HepG2 (cell line): Measurements from ENCODE around the gene PRR35. TPM values are rescaled to one million over a fixed set of nuclear protein-coding genes. Genes with fewer than 3 reads are reported as not detected.

Source experiments
- ATAC-seq: fragments of 200-7000 bp; cut with Tn5 transposase; 3 replicates; pipeline ENCODE4 v1.9.1; 2020; ENCODE audit warnings: mild to moderate bottlenecking, moderate library complexity
- BruUV-seq: library from RNA; stranded (reverse); fragments of 400-500 nt; replicated peaks from 2 replicates; lab custom pipeline; 2021; lab: Mats Ljungman, UMichigan
- CTCF ChIA-PET: fragments of 300-600 bp; formaldehyde crosslinking; extraction: SDS; loops from one replicate; lab custom pipeline; 2021; ENCODE audit warnings: low total read pairs, inconsistent platforms, low intra/inter-chr PET ratio; lab: Yijun Ruan, JAX
- POLR2A ChIA-PET: fragments of 350-600 bp; sonication (Branson Sonifier 250); formaldehyde crosslinking; loops from one replicate; lab custom pipeline; 2020; ENCODE audit warnings: antibody characterized with exemption, inconsistent platforms; lab: Yijun Ruan, JAX
- DNase-seq: peaks from one replicate; pipeline ENCODE4 v3.0.0-alpha.2; 2015; ENCODE audit warnings: low spot score
- FAIRE-seq: peaks from 3 replicates; lab custom pipeline; 2011; peaks lifted over from hg19 to GRCh38; lab: Jason Lieb, UNC
- H2AFZ ChIP-seq: one replicate; pipeline ENCODE4 v1.6.1; 2011; ENCODE audit warnings: low read length, inconsistent platforms
- H3K27ac ChIP-seq: fragments of 300-600 bp; 3 replicates; pipeline ENCODE4 v1.8.0; 2011; ENCODE audit warnings: mixed run types, mild to moderate bottlenecking, mixed read lengths, low read length, inconsistent platforms; ENCODE audit not compliant: insufficient read depth; ENCODE audit errors: extremely low read length
- H3K27me3 ChIP-seq, 2 experiments: fragments of 200-600 bp in 1 of 2; 2 replicates in 1 of 2; 3 replicates in 1 of 2; pipeline versions ENCODE4 v1.6.0 to v1.8.0; 2011; ENCODE audit warnings: low read length in 2 of 2, mild to moderate bottlenecking in 2 of 2, moderate library complexity in 2 of 2, inconsistent platforms in 1 of 2; ENCODE audit not compliant: insufficient read depth in 2 of 2, control insufficient read depth in 1 of 2
- H3K36me3 ChIP-seq, 2 experiments: fragments of 200-600 bp in 1 of 2; replicated peaks in 1 of 2; 2 replicates in 1 of 2; 3 replicates in 1 of 2; pipeline versions ENCODE4 v1.5.1 to v1.8.0; 2011; ENCODE audit warnings: low read length in 2 of 2, inconsistent platforms in 1 of 2; ENCODE audit not compliant: insufficient read depth in 2 of 2, control insufficient read depth in 1 of 2
- H3K4me1 ChIP-seq: 2 replicates; pipeline ENCODE4 v1.5.1; 2012; ENCODE audit warnings: low read length, inconsistent platforms; ENCODE audit not compliant: insufficient read depth
- H3K4me2 ChIP-seq: 2 replicates; pipeline ENCODE4 v1.6.0; 2011; ENCODE audit warnings: low read depth, low read length, inconsistent platforms
- H3K4me3 ChIP-seq, 3 experiments: fragments of 200-600 bp in 1 of 3; sonication (generic), shearing (Covaris generic) in 1 of 3; replicated peaks in 1 of 3; 2 replicates each; pipeline ENCODE4 v1.5.1; 2011 to 2016; ENCODE audit warnings: low read length in 3 of 3, inconsistent platforms in 2 of 3, low read depth in 2 of 3, mild to moderate bottlenecking in 2 of 3, control low read depth in 1 of 3, mixed read lengths in 1 of 3; ENCODE audit not compliant: insufficient read depth in 1 of 3
- H3K79me2 ChIP-seq: one replicate; pipeline ENCODE4 v1.6.1; 2011; ENCODE audit warnings: low read length, inconsistent platforms; ENCODE audit not compliant: insufficient read depth
- H3K9ac ChIP-seq: 2 replicates; pipeline ENCODE4 v1.6.0; 2011; ENCODE audit warnings: mild to moderate bottlenecking, low read depth, low read length, inconsistent platforms; ENCODE audit not compliant: insufficient read depth
- H3K9me3 ChIP-seq: 2 replicates; pipeline ENCODE4 v1.5.1; 2012; ENCODE audit warnings: mild to moderate bottlenecking, low read length
- H4K20me1 ChIP-seq: 2 replicates; pipeline ENCODE4 v1.6.0; 2011; ENCODE audit warnings: inconsistent platforms, mild to moderate bottlenecking, low read length, moderate library complexity; ENCODE audit not compliant: insufficient read depth
- ELF4 ChIP-seq: sonication (generic); formaldehyde crosslinking; IDR thresholded peaks from 2 replicates; pipeline ENCODE4 v1.5.0; 2020; ENCODE audit warnings: missing genetic modification reagents, mild to moderate bottlenecking, moderate library complexity, borderline replicate concordance
- HMG20A ChIP-seq: IDR thresholded peaks from 2 replicates; pipeline ENCODE4 v1.6.1; 2016; ENCODE audit warnings: borderline replicate concordance
- ZFY ChIP-seq: sonication (generic); formaldehyde crosslinking; IDR thresholded peaks from 2 replicates; pipeline ENCODE4 v1.4.0; 2020; ENCODE audit warnings: missing genetic modification reagents
- ZNF563 ChIP-seq: sonication (generic); formaldehyde crosslinking; IDR thresholded peaks from 2 replicates; pipeline ENCODE4 v1.8.0; 2022; ENCODE audit warnings: mild to moderate bottlenecking, moderate library complexity, missing genetic modification reagents
- ZNF703 ChIP-seq: sonication (generic); formaldehyde crosslinking; IDR thresholded peaks from 2 replicates; pipeline ENCODE4 v1.5.1; 2020; ENCODE audit warnings: missing genetic modification reagents, mild to moderate bottlenecking, moderate library complexity, borderline replicate concordance
- WGBS: methylation state at CpG from one replicate; pipeline ENCODE4 v1.1.6; 2017; ENCODE audit warnings: low lambda C conversion rate; 5-methylcytosine and 5-hydroxymethylcytosine counted together
- in situ Hi-C: cut with HindIII; loops from 2 replicates; pipeline ENCODE4 v1.10.0; 2017; ENCODE audit warnings: low pct_unique_long_range_greater_than_20kb; ENCODE audit not compliant: extremely low pct_ligation_motif_present
- intact Hi-C: fragments of 100-400 bp; cut with micrococcal nuclease; formaldehyde crosslinking; loops from one replicate; pipeline ENCODE4 v1.10.0; 2022; ENCODE audit not compliant: unreplicated experiment
- polyA plus RNA-seq, 8 experiments: library from polyadenylated mRNA; depleted of rRNA in 3 of 8; stranded (reverse) in 7 of 8; unstranded in 1 of 8; fragments of >200 nt; fragmentation: Illumina TruSeq in 4 of 8; extraction: Trizol in 4 of 8; gene quantifications; 2 replicates each; pipeline versions ENCODE4 v1.2.1 to v1.2.3, GENCODE V29; 2011 to 2016; ENCODE audit warnings: low read depth in 4 of 8, missing spikeins in 1 of 8, mixed read lengths in 1 of 8; ENCODE audit not compliant: insufficient read depth in 1 of 8
- total RNA-seq, 5 experiments: library from RNA; depleted of rRNA; stranded (reverse); fragments of >200 nt; fragmentation: Illumina TruSeq; extraction: Trizol; gene quantifications; 2 replicates each; pipeline ENCODE4 v1.2.3, GENCODE V29; 2016; ENCODE audit warnings: low read depth in 1 of 5
- TF ChIP-seq, protein P1 (sequence below): sonication (generic); formaldehyde crosslinking; IDR thresholded peaks from 2 replicates; pipeline ENCODE4 v1.4.0; 2020; ENCODE audit warnings: missing genetic modification reagents, borderline replicate concordance
- TF ChIP-seq, protein P2 (sequence below): sonication (generic); formaldehyde crosslinking; IDR thresholded peaks from 2 replicates; pipeline ENCODE4 v1.5.0; 2020; ENCODE audit warnings: mild to moderate bottlenecking, missing genetic modification reagents, borderline replicate concordance
- TF ChIP-seq, protein P3 (sequence below): sonication (generic); formaldehyde crosslinking; IDR thresholded peaks from 2 replicates; pipeline ENCODE4 v1.4.0; 2020; ENCODE audit warnings: missing genetic modification reagents, borderline replicate concordance

Gene PRR35
- total and polyA plus RNA-seq, 2 of the 13 experiments (the other 11 are each of a cell fraction or from before 2014, with no cell fraction given), result 0.07 to 0.16 TPM

DNA sequence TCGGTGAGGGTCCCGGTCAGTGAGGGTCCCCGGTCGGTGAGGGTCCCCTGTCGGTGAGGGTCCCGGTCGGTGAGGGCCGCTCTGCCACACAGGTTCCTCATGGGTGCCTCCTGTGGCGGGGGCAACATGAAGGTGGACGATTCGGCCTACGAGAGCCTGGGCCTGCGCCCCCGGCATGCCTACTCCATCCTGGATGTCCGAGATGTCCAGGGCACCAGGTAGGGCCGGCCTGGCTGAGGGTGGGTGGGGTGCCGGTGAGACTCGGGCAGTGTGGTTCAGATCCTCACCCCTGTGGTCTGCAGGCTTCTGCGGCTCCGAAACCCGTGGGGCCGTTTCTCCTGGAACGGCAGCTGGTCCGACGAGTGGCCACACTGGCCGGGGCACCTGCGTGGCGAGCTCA lies 9.0 kb upstream of the PRR35 start:
- in situ Hi-C loops, result no loop called here
- Histone ChIP-seq H2AFZ (no peak overlapping the region), H3K9ac (no peak overlapping the region), H3K36me3 (peaks cover 4 to 8% of the 10 kb centered on the region in 2 experiments; a peak in 2 of 5 replicates), H3K27me3 (no peaks in the 10 kb centered on the region), H3K27ac (no peak overlapping the region), H3K4me2 (no peak overlapping the region), H3K9me3 (no peaks in the 10 kb centered on the region), H4K20me1 (no peaks in the 10 kb centered on the region), H3K4me1 (peaks cover 27% of the 10 kb centered on the region), H3K79me2 (no peaks in the 10 kb centered on the region), H3K4me3 (no peak overlapping the region)
- no peak for FAIRE-seq
- 93% methylated on average over 14 of the region's 28 CpGs for WGBS
- no TSS peak for BruUV-seq
- CTCF ChIA-PET, result no interaction called here
- POLR2A ChIA-PET, result no interaction called here
- DNase-seq, result no peak
- ATAC-seq, result no peak
- intact Hi-C loops, result no loop called here
- TF ChIP-seq, protein P1, sequence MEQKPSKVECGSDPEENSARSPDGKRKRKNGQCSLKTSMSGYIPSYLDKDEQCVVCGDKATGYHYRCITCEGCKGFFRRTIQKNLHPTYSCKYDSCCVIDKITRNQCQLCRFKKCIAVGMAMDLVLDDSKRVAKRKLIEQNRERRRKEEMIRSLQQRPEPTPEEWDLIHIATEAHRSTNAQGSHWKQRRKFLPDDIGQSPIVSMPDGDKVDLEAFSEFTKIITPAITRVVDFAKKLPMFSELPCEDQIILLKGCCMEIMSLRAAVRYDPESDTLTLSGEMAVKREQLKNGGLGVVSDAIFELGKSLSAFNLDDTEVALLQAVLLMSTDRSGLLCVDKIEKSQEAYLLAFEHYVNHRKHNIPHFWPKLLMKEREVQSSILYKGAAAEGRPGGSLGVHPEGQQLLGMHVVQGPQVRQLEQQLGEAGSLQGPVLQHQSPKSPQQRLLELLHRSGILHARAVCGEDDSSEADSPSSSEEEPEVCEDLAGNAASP (CRISPR knock-in tag), result no peak
- TF ChIP-seq ZNF563 (CRISPR knock-in tag), result no peak
- TF ChIP-seq ZNF703 (CRISPR knock-in tag), result no peak
- TF ChIP-seq, protein P2, sequence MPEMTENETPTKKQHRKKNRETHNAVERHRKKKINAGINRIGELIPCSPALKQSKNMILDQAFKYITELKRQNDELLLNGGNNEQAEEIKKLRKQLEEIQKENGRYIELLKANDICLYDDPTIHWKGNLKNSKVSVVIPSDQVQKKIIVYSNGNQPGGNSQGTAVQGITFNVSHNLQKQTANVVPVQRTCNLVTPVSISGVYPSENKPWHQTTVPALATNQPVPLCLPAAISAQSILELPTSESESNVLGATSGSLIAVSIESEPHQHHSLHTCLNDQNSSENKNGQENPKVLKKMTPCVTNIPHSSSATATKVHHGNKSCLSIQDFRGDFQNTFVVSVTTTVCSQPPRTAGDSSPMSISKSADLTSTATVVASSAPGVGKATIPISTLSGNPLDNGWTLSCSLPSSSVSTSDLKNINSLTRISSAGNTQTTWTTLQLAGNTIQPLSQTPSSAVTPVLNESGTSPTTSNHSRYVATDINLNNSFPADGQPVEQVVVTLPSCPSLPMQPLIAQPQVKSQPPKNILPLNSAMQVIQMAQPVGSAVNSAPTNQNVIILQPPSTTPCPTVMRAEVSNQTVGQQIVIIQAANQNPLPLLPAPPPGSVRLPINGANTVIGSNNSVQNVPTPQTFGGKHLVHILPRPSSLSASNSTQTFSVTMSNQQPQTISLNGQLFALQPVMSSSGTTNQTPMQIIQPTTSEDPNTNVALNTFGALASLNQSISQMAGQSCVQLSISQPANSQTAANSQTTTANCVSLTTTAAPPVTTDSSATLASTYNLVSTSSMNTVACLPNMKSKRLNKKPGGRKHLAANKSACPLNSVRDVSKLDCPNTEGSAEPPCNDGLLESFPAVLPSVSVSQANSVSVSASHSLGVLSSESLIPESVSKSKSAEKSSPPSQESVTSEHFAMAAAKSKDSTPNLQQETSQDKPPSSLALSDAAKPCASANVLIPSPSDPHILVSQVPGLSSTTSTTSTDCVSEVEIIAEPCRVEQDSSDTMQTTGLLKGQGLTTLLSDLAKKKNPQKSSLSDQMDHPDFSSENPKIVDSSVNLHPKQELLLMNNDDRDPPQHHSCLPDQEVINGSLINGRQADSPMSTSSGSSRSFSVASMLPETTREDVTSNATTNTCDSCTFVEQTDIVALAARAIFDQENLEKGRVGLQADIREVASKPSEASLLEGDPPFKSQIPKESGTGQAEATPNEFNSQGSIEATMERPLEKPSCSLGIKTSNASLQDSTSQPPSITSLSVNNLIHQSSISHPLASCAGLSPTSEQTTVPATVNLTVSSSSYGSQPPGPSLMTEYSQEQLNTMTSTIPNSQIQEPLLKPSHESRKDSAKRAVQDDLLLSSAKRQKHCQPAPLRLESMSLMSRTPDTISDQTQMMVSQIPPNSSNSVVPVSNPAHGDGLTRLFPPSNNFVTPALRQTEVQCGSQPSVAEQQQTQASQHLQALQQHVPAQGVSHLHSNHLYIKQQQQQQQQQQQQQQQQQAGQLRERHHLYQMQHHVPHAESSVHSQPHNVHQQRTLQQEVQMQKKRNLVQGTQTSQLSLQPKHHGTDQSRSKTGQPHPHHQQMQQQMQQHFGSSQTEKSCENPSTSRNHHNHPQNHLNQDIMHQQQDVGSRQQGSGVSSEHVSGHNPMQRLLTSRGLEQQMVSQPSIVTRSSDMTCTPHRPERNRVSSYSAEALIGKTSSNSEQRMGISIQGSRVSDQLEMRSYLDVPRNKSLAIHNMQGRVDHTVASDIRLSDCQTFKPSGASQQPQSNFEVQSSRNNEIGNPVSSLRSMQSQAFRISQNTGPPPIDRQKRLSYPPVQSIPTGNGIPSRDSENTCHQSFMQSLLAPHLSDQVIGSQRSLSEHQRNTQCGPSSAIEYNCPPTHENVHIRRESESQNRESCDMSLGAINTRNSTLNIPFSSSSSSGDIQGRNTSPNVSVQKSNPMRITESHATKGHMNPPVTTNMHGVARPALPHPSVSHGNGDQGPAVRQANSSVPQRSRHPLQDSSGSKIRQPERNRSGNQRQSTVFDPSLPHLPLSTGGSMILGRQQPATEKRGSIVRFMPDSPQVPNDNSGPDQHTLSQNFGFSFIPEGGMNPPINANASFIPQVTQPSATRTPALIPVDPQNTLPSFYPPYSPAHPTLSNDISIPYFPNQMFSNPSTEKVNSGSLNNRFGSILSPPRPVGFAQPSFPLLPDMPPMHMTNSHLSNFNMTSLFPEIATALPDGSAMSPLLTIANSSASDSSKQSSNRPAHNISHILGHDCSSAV (CRISPR knock-in tag), result no peak
- no peak for TF ChIP-seq ELF4
- TF ChIP-seq ZFY, result no peak
- TF ChIP-seq, protein P3, sequence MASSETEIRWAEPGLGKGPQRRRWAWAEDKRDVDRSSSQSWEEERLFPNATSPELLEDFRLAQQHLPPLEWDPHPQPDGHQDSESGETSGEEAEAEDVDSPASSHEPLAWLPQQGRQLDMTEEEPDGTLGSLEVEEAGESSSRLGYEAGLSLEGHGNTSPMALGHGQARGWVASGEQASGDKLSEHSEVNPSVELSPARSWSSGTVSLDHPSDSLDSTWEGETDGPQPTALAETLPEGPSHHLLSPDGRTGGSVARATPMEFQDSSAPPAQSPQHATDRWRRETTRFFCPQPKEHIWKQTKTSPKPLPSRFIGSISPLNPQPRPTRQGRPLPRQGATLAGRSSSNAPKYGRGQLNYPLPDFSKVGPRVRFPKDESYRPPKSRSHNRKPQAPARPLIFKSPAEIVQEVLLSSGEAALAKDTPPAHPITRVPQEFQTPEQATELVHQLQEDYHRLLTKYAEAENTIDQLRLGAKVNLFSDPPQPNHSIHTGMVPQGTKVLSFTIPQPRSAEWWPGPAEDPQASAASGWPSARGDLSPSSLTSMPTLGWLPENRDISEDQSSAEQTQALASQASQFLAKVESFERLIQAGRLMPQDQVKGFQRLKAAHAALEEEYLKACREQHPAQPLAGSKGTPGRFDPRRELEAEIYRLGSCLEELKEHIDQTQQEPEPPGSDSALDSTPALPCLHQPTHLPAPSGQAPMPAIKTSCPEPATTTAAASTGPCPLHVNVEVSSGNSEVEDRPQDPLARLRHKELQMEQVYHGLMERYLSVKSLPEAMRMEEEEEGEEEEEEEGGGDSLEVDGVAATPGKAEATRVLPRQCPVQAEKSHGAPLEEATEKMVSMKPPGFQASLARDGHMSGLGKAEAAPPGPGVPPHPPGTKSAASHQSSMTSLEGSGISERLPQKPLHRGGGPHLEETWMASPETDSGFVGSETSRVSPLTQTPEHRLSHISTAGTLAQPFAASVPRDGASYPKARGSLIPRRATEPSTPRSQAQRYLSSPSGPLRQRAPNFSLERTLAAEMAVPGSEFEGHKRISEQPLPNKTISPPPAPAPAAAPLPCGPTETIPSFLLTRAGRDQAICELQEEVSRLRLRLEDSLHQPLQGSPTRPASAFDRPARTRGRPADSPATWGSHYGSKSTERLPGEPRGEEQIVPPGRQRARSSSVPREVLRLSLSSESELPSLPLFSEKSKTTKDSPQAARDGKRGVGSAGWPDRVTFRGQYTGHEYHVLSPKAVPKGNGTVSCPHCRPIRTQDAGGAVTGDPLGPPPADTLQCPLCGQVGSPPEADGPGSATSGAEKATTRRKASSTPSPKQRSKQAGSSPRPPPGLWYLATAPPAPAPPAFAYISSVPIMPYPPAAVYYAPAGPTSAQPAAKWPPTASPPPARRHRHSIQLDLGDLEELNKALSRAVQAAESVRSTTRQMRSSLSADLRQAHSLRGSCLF (CRISPR knock-in tag), result no peak
- TF ChIP-seq HMG20A, result no peak
